HG03139 (cell line): ENCODE data around the gene MYG1.
"Not testable (repeated sequence)": the region's sequence is repeated elsewhere in the genome, so short reads cannot be mapped to it uniquely, and the experiment has no call there.

ENCODE experiments used
- ATAC-seq: cut with Tn5 transposase; IDR thresholded peaks from one replicate; pipeline ENCODE4 v1.9.1; 2021; ENCODE audit not compliant: unreplicated experiment

The MYG1 gene

DNA sequence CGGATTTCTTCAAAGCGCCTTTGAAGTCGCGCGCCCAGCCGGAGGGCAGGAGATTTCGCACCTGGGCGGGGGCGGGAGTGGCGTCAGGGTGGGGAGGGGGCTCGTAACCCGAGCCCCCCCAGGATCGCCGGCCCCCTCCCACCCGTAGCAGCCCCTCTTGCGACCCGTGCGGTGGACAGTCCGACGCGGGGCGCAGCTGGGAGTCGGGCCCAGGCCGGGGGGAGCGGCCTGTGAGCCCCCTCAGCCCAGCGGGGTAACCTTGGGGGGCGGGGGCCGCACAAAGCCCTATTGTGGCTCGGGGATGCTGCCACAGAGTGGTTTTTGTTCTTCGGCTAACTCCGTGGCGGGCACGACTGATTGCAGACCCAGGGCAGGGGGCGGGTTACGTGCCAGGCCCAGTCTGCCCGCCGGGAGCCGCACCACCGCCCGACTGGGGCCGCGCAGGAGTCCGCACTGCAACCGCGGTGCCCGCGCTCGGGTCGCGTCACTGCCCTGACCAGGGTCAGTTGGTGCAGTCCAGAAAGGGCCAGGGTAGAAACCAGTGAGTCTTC, 26.1 kb downstream of the MYG1 start:
- no peak for ATAC-seq

- ATAC-seq, result no peak
Observed at GRCh38 chr12:53326460-53327185, 27.1 kb downstream of the MYG1 start.

DNA sequence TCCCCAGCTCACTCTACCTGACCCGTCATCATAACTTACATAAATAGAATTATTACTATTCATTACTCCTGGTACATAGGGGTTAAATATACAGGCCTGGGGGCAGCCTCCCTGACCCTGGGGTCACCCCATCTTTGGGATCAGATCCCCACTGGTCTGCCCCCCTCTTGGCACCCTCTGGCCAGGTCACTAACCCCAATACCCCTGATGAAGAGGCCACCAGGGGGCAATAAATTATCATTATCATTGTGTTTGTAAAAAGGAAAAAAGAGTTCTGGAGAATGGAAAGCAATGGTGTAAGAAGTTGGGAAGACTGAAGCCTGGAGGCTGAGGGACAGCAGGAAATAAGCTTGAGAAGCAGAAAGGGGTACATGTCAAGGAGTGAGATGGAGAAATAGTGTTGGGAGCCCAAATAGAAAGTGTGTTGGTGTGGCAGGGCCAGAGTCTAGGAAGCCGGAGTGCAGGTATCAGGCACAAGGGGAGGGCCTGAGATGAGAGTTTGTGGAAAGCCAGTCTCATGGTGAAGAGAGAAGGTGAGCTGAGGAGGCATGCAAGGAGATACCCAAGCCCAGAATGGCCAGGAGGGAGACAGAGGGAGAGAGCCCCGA, 28.0 kb downstream of the MYG1 start:
- no peak for ATAC-seq

- no peak for ATAC-seq
Observed at GRCh38 chr12:53328043-53328435, 28.5 kb downstream of the MYG1 start.

- ATAC-seq, result no peak
Observed at GRCh38 chr12:53330671-53331070, 31.2 kb downstream of the MYG1 start.

GRCh38 chr12:53332339-53332738, 32.8 kb downstream of the MYG1 start:
- not testable (repeated sequence) for ATAC-seq

GRCh38 chr12:53332744-53333143, 33.2 kb downstream of the MYG1 start:
- ATAC-seq, result no peak

- ATAC-seq, result no peak
Observed at GRCh38 chr12:53333289-53333688, 33.8 kb downstream of the MYG1 start.

DNA sequence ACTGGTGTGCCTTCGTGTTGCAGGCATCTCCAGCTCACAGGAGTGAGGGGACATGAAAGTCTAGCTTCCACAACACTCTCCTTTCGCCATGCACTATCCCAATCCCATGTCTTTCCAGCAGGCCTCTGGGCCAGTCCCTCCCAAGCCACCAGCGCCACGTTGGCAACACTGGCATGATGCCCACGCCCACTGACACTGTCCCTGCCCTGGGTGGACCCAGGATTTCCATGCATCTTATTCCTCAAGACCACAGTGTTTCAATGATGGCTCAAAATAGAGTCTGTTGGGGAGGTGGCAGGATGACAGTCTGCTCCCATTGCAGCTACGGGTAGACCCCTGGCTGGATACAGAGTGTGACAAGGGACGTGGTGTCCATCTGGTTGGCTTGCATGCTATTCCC, 34.4 kb downstream of the MYG1 start:
- no peak for ATAC-seq

GRCh38 chr12:53334822-53335221, 35.3 kb downstream of the MYG1 start:
- ATAC-seq, result no peak

DNA sequence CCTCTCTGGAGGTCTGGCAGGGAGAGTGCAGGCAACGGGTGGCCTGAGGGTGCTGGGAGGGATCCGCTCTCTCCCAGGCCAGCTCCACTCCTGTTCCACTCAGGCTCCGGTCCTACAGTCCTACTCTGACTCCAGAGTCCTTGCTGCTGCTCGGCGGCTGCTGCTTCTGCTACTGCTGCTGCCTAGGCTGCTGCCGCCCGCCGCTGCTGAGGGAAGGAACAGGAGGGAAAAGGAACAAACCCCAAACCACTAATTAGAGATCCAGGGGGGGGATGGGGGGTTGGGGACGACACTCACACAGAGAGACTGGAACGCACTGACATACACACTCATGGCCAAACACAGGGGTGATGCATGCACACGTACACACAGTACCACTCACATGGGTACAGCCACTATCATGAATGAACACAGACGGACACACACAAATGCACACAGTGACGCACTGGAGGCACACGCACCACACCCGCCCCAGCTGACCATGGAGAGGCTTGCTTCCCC, 36.7 kb downstream of the MYG1 start, which contains the start of gene SP7:
TSS of gene SP7 (minus strand) at position 174 of the 501 bp plus-strand sequence. CDS start 708 bp downstream, outside the sequence.
- no peak for ATAC-seq

DNA sequence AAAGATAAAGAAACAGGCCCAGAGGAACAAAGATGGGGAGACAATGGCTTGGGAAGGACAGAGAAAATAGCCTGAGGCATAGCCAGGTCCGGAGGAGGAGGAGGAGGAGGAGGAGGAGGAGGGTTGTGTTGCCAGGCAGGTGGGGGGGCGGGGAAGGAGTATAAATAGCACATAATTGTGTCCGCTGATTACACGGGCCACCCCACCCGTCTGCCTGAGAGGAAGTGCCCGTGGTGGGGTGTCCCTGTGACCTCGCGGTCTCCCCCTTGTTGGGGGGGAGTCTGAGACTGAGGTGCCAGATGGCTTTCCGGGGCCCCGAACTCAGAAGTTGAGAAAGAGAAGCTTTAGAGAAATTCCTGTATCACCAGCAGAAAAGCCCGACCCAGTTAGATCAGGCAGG, 38.5 kb downstream of the MYG1 start:
- ATAC-seq, result no peak

DNA sequence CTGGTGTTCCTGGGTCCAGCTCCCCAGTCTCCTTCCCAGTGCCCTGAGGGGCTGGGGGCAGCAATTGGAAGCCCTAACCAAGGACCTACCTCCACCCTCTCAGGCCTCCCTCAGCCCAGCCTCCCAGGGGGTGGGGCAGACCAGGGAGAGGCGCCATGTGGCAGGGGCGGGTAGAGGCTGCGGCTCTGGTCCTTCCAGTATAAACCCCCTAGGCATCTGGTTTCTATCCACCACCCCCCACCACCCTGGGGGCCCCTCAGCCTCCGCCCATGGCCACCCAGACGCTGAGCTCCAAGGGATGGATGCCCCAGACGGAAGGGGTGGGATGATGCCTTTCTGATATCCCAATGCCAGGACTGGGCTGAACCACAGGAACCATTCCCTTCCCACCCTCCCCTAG, 39.4 kb downstream of the MYG1 start:
- ATAC-seq, result no peak

- ATAC-seq, result no peak
Observed at GRCh38 chr12:53340398-53340797, 40.9 kb downstream of the MYG1 start.

GRCh38 chr12:53343449-53343848, 44.0 kb downstream of the MYG1 start:
- no peak for ATAC-seq

GRCh38 chr12:53343969-53344368, 44.5 kb downstream of the MYG1 start:
- ATAC-seq, result no peak

- no peak for ATAC-seq
Observed at GRCh38 chr12:53344487-53344823, 45.0 kb downstream of the MYG1 start.

GRCh38 chr12:53344824-53345485, 45.5 kb downstream of the MYG1 start:
- ATAC-seq, result no peak

- ATAC-seq, result no peak
Observed at GRCh38 chr12:53345486-53346188, 46.1 kb downstream of the MYG1 start.

- ATAC-seq, result no peak
Observed at GRCh38 chr12:53346491-53346890, 47.0 kb downstream of the MYG1 start.

GRCh38 chr12:53347905-53348304, 48.4 kb downstream of the MYG1 start:
- ATAC-seq, result no peak
